ENCODE measurements around the gene PTPN6. TPM values are rescaled to one million over a fixed set of nuclear protein-coding genes. Genes with fewer than 3 reads are reported as not detected.

PTPN6 gene
- total RNA-seq, 2 experiments from 2014 or later = 79.0 to 83.5 TPM

GRCh38 chr12:6962285-6963015, 11.3 kb downstream of the PTPN6 start:
- TF ChIP-seq CTCF (IDR thresholded peaks at IDR 0.05) = no peak
- POLR2A ChIA-PET = interaction anchor here (1.6 to 16.4 kb wide), 8 partner anchors 8 to 273 kb away, joined by 4 to 963 read pairs (median 8); partner anchors contain the start of genes C12orf57, ENO2, LPCAT3 and PTPN6
- H3K36me3 Mint-ChIP-seq (ENCODE audit: low read depth) = peaks cover 68% of the 10 kb centered on the region
- DNase-seq (peak in 1 of 14 experiments; percentile 40), ATAC-seq (ENCODE audit: poor library complexity) (no peak)
- H3K9me3 Mint-ChIP-seq = no peaks in the 10 kb centered on the region
- intact Hi-C loops (cut with DNase I, micrococcal nuclease) = no loop called here
- peaks cover 48% of the 10 kb centered on the region for H3K36me3 ChIP-seq (ENCODE audit: insufficient read depth, low read length)
- H3K4me1 Mint-ChIP-seq (ENCODE audit: low read depth) = peaks cover 66% of the 10 kb centered on the region
- peak overlapping the region; percentile 29 for H3K4me3 ChIP-seq (ENCODE audit: low read length)
- H3K4me3 Mint-ChIP-seq = peak overlapping the region; percentile 90
- no peaks in the 10 kb centered on the region for H3K27me3 ChIP-seq (ENCODE audit: control insufficient read depth in 1 of 2, insufficient read depth in 2 of 2, low read length in 2 of 2)
- H3K27ac ChIP-seq (ENCODE audit: low read depth in 1 of 2, low read length in 2 of 2) = peak overlapping the region; percentile 94 to 96
- CTCF ChIA-PET = interaction anchor here (1.1 to 13.3 kb wide), 6 partner anchors 15 to 71 kb away, joined by 4 to 324 read pairs (median 11); partner anchors contain the start of genes C12orf57, ENO2, LPCAT3 and LRRC23
- H3K9me3 ChIP-seq (ENCODE audit: control insufficient read depth in 1 of 2, insufficient read depth in 1 of 2, low read length in 2 of 2) = no peaks in the 10 kb centered on the region
- H3K4me1 ChIP-seq (ENCODE audit: insufficient read depth, low read length) = peaks cover 78% of the 10 kb centered on the region
- H3K27me3 Mint-ChIP-seq = no peaks in the 10 kb centered on the region
- H3K27ac Mint-ChIP-seq = peak overlapping the region; percentile 97

- H3K9me3 ChIP-seq (ENCODE audit: control insufficient read depth in 1 of 2, insufficient read depth in 1 of 2, low read length in 2 of 2) = no peaks in the 10 kb centered on the region
- ChIA-PET CTCF (interaction anchor here (0.5 to 13.3 kb wide), 3 partner anchors 15 to 154 kb away, joined by 3 to 324 read pairs (median 4); partner anchors contain the start of genes C12orf57, PTPN6 and RNU7-1), POLR2A (interaction anchor here (1.6 to 16.4 kb wide), 4 partner anchors 9 to 90 kb away, joined by 5 to 963 read pairs (median 51); partner anchors contain the start of genes C12orf57, PTPN6, RNU7-1 and SPSB2)
- no peaks in the 10 kb centered on the region for H3K27me3 ChIP-seq (ENCODE audit: control insufficient read depth in 1 of 2, insufficient read depth in 2 of 2, low read length in 2 of 2)
- no peak for TF ChIP-seq CTCF (IDR thresholded peaks at IDR 0.05)
- Mint-ChIP-seq H3K9me3 (no peaks in the 10 kb centered on the region), H3K27ac (peak overlapping the region; percentile 97), H3K4me3 (no peak overlapping the region), H3K27me3 (no peaks in the 10 kb centered on the region), H3K4me1 (ENCODE audit: low read depth) (peaks cover 59% of the 10 kb centered on the region), H3K36me3 (ENCODE audit: low read depth) (peaks cover 69% of the 10 kb centered on the region)
- no peak overlapping the region for H3K4me3 ChIP-seq (ENCODE audit: low read length)
- peak overlapping the region in 1 of 2 donors; percentile 96 for H3K27ac ChIP-seq (ENCODE audit: low read depth in 1 of 2, low read length in 2 of 2)
- intact Hi-C loops (cut with DNase I, micrococcal nuclease) = no loop called here
- ATAC-seq (ENCODE audit: poor library complexity) (no peak), DNase-seq (peak in 1 of 14 experiments; percentile 37)
- peaks cover 71% of the 10 kb centered on the region for H3K4me1 ChIP-seq (ENCODE audit: insufficient read depth, low read length)
- H3K36me3 ChIP-seq (ENCODE audit: insufficient read depth, low read length) = peaks cover 48% of the 10 kb centered on the region
Measured at GRCh38 chr12:6963016-6963731, 12.0 kb downstream of the PTPN6 start.

- no peak overlapping the region for H3K4me3 ChIP-seq (ENCODE audit: low read length)
- peaks cover 70% of the 10 kb centered on the region for H3K4me1 ChIP-seq (ENCODE audit: insufficient read depth, low read length)
- peak overlapping the region; percentile 90 for H3K27ac Mint-ChIP-seq
- ATAC-seq (ENCODE audit: poor library complexity) (no peak), DNase-seq (peak in 1 of 14 experiments; percentile 36)
- H3K27ac ChIP-seq (ENCODE audit: low read depth in 1 of 2, low read length in 2 of 2) = peak overlapping the region in 1 of 2 donors; percentile 39
- H3K36me3 Mint-ChIP-seq (ENCODE audit: low read depth) = peaks cover 69% of the 10 kb centered on the region
- ChIA-PET POLR2A (interaction anchor here (1.0 to 16.4 kb wide), 10 partner anchors 8 to 145 kb away, joined by 3 to 963 read pairs (median 5); partner anchors contain the start of genes ATN1, C12orf57, C1RL and PTPN6), CTCF (interaction anchor here (0.5 to 13.3 kb wide), 6 partner anchors 16 to 154 kb away, joined by 3 to 324 read pairs (median 8); partner anchors contain the start of genes C12orf57, PTPN6 and RNU7-1)
- no peak for TF ChIP-seq CTCF (IDR thresholded peaks at IDR 0.05)
- H3K9me3 Mint-ChIP-seq = no peaks in the 10 kb centered on the region
- H3K4me3 Mint-ChIP-seq = no peak overlapping the region
- no peaks in the 10 kb centered on the region for H3K27me3 ChIP-seq (ENCODE audit: control insufficient read depth in 1 of 2, insufficient read depth in 2 of 2, low read length in 2 of 2)
- intact Hi-C loops (cut with DNase I, micrococcal nuclease) = loop anchor here in 1 of 2 experiments (2.0 kb wide), 1 partner anchor 95 kb away; no protein-coding TSS in a partner anchor
- peaks cover 48% of the 10 kb centered on the region for H3K36me3 ChIP-seq (ENCODE audit: insufficient read depth, low read length)
- no peaks in the 10 kb centered on the region for H3K27me3 Mint-ChIP-seq
- no peaks in the 10 kb centered on the region for H3K9me3 ChIP-seq (ENCODE audit: control insufficient read depth in 1 of 2, insufficient read depth in 1 of 2, low read length in 2 of 2)
- peaks cover 56% of the 10 kb centered on the region for H3K4me1 Mint-ChIP-seq (ENCODE audit: low read depth)
Measured at GRCh38 chr12:6963791-6964413, 12.7 kb downstream of the PTPN6 start.

Data from CD4-positive, alpha-beta T cell (primary cell).